ENCODE measurements around the gene CAMKK1.

The CAMKK1 gene

DNA sequence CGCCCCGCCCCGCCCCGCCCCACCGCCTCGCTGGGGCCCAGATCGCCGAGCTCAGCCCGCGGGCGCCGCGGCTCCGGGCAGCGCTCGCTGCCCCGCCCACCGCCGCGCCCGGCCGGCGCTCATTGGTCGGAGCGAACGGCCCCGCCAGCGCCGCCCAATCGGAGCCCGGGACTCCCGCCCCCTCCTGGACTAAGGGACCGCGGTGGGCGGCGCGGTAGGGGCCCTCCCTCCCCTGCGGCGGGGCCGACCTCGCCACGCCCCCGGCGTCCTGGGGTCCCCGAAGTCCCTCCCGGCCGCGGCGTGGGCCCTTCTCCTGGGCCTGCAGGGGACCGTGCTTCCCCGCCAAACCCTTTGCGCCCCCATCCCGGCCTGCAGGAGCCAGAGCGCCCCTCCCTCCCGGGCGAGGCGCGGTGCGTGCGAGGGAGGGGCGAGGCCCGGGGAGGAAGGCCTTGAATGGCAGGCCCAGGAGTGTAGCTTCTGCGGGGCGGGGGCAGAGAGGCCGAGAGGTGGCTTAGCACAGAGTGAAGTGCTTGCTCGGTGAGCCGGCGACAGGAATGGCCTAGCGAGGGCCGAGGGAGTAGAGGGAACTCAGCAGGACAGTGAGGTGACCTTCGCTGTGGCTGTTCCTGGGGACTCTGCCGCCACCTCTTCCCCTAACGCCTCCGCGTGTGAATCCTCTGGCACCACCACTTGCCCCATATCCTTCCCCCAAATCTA lies at the start of gene CAMKK1:
Gene CAMKK1, minus strand, starts transcription at position 51 of the 717 bp plus-strand sequence. CDS start 7,366 bp downstream, outside the sequence.
- peak; percentile 70 for DNase-seq

DNA sequence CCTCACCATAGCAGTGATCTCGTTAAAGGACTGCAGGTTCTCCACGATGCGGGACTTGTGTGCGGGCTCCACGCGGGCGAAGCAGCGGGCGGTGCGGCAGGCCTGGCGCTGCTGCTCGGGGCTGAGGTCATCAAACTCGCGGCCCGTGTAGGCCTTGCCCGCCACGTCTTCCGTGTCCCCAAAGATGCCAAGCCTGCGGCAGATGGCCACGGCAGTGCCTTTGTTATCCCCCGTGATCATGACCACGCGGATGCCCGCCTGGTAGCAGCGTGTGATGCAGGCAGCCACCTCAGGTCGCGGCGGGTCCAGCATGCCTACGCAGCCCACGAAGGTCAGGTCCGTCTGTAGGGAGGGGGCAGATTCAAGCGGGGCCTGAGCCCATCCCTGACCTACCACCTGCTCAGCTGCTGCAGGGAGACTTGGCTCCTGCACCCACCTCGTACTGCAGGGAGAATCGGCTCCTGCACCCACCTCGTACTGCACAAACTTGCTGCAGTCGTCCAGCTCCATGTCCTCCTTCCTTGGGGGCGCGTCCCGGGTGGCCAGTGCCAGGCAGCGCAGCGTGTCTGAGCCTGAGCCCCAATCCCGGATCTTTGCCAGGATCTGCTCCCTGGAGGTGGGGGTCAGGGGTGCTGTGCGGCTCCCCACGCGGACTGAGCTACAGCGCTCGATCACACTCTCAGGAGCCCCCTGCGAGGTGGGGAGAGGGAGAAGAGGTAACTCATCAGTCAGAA lies 48.3 kb upstream of the CAMKK1 start:
- DNase-seq: no peak

DNA sequence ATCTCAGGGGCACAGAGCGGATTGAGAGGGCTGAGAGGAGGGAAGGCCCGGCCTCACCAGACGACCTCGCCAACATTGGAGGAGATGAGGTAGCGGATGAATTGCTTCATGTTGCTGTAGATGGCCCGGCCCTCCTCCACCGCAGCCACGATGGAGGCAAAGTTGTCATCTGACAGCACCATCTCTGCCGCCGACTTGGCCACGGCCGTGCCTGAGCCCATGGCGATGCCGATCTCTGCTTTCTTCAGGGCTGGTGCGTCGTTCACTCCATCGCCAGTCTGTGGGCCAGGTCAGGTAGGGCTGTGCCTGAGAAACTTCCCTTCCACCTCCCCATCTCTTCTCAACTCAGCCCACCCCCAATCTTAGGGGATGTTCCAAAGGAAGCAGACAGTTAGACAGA lies 44.5 kb upstream of the CAMKK1 start:
- DNase-seq: no peak

DNA sequence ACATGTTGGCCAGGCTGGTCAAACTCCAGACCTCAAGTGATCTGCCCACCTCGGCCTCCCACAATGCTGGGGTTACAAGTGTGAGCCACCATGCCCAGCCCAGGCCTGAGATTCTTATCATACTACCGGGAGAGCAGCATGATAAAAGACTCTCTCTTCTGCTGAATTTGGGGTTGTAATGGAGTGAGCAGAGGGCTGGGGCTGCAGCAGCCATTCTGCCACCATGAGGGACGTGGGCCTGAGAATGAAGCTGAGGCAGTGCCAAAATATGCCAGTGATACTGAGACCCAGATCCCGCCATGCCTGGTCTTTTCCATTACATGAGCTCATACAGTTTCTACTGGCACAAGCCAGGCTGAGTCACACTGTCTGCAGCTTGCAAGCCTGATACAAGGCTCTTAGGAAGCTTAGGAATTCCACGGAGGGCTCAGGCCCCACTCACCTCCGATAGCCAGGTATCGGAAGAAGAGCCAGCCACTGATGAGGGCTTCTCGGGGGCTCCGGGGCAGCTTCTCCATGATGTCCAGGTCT lies 43.0 kb upstream of the CAMKK1 start:
- no peak for DNase-seq

DNA sequence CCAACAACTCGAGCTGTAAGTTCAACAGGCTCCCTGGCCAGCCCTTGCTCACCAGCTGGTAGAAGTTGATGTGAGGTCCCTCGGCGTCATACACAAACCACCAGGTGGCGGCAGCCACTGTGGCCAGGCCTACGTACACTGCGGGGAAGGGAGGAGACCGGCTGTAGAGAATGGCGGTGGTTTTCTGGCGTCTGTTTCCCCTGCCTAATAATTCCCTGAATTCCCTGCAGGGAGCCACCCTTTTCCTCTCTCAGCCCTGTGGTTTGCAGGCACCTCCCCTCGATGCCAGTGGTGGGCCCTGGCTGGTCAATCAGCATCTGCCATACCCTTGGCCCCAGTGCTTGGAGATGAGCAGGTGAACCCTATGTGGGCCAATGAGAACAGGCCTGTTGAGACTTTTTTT lies 42.3 kb upstream of the CAMKK1 start:
- no peak for DNase-seq

DNA sequence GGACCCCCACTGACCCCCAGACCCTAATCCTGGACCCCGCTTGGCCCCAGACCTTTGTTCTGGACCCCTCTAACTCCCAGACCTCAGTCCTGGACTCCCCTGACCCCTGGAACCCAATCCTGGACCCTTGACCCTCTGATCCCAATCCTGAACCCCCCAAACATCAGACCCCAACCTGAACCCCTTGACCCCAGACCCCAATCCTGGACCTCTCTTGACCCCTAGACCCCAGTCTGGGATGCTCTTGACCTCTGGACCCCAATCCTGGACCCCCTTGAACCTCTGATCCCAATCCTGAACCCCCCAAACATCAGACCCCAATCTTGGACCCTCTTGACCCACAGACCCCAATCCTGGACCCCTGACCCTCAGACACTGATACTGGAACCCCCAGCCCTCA lies 36.9 kb upstream of the CAMKK1 start:
- DNase-seq: no peak

DNA sequence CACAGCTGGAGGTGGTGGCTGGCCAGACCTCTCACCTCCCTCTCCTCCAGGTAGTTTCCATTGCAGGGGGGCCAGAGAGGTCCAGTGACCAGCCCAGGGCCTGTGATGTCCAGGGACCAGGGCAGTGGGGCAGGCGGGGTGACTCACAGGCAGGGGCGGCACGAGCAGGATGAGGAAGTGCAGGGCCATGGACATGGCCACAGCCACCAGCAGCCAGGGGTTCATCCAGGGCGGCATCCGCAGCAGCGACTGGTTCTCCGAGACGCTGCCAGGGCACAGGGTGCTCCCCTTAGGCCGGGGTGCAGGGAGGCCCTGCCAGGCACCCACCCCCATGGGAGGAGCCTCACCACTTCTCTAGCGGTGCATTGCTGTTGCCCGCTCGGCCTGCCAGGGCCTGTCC lies 36.3 kb upstream of the CAMKK1 start:
- DNase-seq: no peak

DNA sequence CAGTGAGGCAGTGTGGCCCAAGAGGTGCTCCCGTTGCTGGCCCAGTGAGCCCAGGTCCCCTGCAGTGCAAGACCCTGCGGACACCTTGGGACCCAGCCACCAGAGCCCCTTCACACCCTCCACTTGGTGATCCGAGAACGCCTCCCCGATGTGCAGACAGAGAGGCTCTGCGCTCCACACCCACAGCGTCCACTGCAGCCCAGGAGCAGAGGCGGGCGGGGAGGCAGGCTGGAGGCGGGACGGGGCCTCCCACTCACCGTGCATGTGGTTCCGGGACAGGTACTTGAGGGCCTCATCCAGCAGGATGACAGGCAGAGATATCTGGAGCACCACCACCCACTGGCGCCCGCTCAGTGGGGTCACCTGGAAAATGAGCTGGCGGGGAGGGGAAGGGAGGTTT lies 35.6 kb upstream of the CAMKK1 start:
- no peak for DNase-seq

DNA sequence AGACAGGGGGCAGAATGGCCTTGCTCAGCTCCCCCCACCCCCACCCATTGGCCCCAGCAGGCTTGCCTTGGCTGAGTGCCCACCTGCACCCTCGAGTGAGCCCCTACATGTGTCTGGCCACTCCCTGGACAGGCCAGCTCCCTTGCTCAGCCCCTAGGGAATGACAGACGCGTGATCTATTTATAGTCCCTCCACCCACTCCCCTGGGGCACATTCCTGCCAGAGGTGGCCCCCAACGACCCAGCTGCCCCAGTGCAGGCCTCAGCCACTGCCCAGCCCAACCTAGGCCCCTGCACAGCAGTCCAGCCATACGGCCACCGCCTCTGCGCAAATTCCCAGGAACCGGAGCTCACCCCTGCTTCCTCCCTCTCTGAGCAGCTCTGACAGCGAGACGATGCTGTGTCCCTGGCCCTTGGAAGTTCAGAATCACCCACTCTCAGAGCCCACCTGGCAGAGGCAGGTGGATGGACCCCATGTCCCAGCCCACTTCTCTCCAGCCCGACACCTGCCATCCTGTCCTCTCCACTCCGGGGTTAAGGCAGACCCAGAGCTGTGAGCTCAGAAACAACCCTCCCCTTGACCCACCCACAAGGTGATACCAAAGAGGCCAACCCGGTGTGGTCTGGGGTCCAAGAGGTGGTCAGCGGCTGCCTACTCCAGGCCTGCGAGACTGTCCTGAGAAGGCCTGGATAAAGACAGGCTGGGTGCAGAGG lies 34.9 kb upstream of the CAMKK1 start:
- DNase-seq: no peak

DNA sequence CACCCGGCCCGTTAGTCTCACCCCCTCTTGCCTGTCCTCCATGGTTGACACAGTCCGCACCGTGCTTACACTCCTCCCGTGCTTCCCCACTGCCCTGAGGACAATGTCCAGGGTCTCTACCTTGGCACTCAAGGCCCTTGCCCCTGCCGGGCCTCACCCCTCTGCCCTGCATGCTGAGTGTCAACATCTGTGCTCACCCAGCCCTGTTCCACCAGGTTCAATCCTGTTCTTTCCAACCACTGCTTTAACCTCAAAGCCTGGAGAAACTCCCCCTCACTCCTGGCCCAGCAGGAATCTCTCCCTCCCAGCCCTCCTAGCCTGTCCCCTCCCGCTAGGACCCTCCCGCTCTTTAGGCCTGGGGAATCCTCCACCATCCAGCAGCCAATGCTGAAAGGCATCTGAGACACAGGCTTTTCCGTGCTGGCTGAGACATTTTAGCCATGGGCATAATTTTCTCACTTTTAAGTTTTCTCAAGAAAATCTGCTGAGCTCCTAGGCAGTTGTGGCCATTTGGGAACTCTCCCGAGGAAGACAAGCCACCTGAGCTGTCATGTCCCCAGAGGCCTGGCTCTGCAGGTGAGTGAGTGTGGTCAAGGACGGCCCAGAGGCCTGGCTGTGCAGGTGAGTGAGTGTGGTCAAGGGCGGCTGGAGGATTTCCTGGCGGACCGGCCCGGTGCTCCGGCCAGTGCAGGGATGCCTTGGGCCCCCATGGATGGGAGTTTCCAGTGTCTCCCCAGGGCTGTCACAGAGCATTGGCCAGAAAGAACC lies 34.2 kb upstream of the CAMKK1 start:
- no peak for DNase-seq

DNA sequence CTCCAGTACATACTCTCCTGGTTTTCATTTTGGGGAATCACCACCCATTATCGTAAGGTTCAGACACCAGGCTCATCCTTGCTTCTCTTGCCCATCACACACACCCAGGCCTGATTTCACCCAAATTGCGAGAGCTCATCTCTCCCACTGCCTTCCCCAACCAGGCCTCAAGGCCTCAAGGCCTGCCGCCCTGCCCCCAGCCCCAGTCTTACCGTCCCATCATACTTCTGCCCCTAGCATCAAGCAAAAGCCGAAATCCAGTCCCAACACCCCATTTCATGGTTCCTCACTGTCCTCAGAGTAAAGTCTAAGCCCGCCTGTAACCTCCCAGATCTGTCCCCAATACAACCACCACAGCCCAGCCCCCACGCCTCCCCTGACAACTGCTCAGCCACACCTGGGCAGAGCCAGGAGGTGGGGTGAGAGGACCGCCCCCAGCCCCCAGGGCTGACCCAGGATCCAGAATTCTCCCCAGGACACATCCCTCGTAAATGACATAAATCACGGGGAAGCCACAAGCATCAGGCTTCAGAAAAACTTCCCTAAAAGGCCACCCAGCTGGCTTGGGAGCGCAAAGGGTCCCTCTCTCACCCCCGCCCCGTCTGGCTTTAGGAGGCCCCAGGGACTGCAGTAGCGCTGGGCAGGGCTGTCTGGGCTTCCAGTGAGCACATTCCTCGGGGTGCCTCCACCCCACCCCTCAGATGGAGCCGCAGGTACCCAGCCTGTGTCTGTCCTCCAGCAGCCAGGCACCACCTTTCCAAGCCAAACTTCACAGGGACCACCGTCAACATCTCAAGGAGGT lies 33.0 kb upstream of the CAMKK1 start:
- DNase-seq: no peak

DNA sequence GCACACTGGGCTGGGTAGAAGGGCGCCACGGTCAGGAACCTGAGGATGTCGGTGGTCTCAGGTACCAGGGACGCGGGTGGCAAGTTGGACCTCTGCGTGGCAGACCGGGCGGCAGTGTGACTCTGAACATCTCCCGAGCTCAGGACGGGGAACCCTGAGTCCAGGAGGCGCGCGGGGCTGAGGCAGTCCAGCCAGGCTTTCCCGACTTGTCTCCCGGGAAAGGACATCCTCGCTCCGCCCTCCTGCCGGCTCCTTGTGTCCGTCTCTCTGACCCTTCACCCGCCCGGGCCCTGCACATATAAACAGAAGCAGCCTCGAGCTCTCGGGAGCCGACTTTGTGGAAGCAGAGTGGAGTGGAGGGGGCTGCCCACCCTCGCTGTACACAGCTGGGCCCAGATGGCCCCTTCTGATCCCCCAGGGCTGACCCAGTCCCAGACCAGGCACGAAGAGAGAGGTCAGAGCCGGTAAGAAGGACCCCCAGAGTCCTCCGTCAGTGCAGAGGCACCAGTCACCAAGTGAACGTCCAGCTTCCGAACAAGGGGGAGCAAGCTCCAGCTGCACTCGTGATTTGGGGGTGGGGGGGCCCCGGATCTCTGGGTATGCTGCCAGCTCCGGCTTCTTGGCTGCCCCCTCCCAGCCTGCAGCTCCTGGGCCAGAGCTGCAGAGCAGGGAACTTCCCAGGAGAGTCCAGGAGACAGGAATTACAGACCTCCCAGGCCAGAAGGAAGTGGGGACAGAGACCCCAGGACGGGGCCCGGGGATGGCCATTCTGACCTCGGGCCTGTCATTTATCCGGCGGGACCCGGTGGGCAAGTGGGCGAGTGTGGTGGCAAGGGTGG lies 31.9 kb upstream of the CAMKK1 start:
- no peak for DNase-seq

DNA sequence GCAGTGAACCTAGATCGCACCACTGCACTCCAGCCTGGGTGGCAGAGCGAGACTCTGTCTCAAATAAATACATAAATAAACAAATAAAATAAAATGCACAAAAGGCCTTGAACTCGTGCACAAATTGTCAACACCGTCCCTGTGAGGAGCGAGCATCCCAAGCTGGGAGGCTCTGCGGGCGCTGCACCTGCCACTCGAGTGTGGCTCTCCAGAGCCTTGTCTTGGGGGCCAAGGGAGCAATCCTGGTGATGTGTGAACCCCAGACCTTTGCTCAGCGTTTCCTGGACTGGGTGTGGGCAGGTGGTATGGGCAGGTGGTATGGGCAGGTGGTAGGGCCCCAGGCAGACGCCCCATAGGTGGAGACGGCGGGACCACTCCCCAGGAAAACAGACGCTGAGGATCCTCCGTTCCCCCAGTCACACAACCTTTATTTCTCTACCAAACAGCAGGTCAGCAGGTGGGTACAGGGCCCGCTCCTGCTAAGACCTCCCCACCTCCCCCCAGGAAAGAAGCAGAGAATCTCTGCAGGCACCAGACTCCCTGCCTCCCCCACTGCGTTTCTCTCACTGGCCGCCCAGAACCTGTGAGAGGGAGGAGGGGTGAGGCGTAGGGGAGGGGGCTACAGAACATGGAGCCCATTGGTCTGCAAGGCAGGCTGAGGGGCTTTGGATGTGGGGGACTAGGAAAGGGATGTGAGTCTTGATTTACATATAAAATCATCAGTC lies 30.8 kb upstream of the CAMKK1 start:
- DNase-seq: no peak

DNA sequence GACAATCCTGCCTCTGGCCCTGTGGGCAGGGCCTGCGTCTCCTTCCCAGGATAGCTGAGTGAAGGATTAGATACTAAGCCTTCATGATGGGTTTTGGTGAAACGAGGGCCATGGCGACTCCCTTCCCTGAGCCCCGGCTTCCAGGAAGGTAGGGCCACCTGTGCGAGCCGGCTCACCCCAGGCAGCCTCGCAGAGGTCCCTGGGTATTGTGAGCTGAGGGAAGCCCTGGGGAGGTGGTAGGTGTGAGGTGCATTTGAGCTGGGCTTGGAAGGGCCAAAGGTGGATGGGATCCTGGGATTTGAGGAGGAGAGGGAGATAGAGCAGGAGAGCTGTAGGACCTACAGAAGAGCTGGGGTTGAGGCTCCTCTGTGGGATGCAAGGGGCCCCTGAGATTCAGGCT lies 29.9 kb upstream of the CAMKK1 start:
- DNase-seq: no peak

DNA sequence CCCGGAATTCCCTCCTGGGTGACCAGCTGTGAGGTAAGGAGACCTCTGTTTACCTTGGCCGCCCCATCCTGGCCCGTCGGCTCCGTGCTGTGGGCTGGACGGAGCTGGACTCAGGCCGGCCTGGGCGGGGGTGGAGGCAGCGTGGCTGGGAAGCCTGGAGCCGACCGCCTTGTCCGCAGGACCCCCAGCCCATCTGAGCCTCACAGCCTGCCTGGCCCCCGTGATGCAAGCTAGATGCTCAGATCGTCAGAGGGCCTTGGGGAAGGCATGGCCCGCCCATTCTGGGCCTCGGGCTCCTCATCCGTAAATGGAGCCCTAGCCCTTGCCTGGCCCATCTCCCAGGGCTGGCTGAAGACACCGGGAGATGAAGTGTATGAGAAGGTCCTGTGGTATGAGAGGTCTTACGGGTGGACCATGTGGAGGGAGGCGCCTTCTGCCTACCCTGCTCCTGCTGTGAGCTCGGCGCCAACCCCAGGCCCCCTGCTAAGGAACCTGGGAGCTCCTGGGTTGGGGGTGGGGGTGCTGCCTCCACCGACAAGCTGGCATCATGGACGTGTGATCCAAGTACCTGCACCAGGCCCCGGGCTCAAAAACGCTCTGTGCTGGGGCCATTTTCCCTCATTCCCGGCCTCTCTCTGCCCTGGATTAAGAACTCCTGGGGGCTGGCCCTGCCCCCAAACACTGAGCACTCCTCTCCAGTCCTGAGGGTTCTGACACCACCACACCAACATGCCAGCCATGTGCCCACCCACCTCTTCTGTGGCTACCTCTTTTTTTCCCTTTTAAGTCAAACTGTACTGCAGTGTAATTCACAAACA lies 28.9 kb upstream of the CAMKK1 start:
- no peak for DNase-seq

DNA sequence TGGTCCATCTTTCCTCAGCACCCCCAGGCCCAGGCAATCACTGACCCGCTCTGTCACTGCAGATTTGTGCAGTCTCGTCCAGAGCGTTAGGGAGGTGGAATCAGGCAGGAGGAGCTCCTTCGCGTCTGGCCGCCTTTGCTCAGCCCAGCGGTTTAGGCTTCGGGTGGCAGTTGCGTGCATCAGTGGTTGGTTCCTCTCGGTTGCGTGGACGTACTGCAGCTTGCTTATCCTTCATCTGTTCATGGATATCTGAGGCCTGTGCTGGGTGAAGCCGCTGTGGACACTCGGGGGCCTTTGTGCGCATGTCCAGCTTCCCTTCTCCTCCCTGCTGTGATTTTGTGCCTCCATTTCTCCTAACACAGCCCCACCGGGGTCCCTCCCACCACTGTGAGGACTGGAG lies 28.2 kb upstream of the CAMKK1 start:
- DNase-seq: no peak

DNA sequence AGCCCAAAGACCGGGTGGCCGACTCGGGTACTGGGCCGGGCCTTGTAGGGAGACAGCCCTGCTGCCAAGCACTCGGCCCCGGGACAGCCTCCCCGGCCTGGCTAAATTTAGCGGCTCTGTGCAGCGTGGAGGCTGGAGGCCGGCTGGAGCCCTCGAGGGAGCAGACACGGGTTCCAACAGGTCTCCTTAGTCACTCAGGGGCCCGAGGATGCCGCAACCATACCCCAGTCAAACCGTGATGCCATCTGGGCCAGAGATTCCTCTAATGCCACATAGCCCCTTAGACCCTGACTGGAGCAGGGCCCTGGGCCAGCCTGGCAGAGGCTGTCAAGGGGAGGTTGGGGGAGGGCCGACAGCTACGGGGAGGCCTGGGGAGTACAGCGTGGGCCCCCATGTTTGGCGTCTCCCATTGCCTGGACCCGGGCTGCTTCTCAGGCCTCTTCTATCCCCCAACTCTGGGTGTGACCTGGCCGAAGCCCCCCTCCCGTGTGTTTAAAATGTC lies 26.3 kb upstream of the CAMKK1 start:
- DNase-seq: no peak

DNA sequence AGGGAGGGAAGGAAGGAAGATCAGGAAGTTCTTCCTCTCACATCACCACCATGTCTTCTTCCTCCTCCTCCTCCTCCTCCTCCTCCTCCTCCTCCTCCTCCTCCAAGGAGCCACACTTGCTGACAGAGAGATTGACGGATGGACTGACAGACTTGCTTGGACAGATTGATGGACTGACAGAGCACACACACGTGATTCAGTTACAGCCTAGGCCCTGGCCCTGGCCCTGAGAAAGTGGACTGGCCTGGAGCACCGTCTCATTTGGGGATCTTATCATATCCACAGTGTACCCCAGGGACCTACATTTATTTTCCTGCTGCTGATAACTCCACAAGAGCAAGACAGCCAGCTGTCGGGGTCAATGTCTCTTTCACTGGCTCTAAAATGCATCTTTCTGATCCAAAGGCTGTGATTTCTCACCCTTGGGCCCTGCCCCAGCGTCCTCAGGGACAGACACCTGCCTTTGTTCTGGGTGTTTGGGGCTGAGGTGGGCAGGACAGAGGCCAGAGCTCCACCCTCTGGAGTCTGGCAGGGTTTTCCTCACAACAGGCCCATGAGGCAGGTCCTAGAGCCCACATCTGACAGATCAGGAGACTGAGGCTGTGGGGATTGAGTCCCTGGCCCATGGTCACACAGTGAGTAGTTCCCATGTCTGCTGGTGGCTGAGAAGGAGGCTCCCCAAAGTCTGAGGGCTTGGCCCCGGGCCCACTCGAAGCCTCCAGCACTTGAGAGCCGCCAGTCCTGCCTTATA lies 25.7 kb upstream of the CAMKK1 start:
- DNase-seq: no peak

Measured in NCI-H2029 (cell line).